HCT116 (cell line): ENCODE measurements around the gene SLC26A5.

Experiments used
- POLR2A ChIP-seq: IDR thresholded peaks from 2 replicates; pipeline ENCODE4 v1.7.0; 2011; ENCODE audit warnings: borderline replicate concordance; ENCODE audit not compliant: insufficient read depth, insufficient read length; ENCODE audit errors: extremely low read depth
- POLR2AphosphoS5 ChIP-seq: IDR thresholded peaks from 2 replicates; pipeline ENCODE4 v1.6.1; 2011; ENCODE audit warnings: mild to moderate bottlenecking, low read depth, low read length, moderate library complexity
- RAD21 ChIP-seq: IDR thresholded peaks from 2 replicates; pipeline ENCODE4 v1.6.1; 2012; ENCODE audit warnings: low read depth, mild to moderate bottlenecking
- ZFX ChIP-seq: fragments of 450-650 bp; IDR thresholded peaks from 2 replicates; pipeline ENCODE4 v1.6.1; 2017
- TF ChIP-seq, protein P1 (sequence below), 3 experiments: fragments of 200-600 bp in 1 of 3; sonication (generic) in 1 of 3; IDR thresholded peaks in 2 of 3; conservative IDR thresholded peaks in 1 of 3; 2 replicates each; pipeline ENCODE4 v1.5.1; 2012 to 2017; ENCODE audit warnings: low read depth in 2 of 3, low read length in 2 of 3, antibody characterized with exemption in 1 of 3, borderline replicate concordance in 1 of 3, control low read depth in 1 of 3, mild to moderate bottlenecking in 1 of 3, mixed read lengths in 1 of 3, mixed run types in 1 of 3, moderate library complexity in 1 of 3; ENCODE audit not compliant: insufficient read depth in 1 of 3

DNA sequence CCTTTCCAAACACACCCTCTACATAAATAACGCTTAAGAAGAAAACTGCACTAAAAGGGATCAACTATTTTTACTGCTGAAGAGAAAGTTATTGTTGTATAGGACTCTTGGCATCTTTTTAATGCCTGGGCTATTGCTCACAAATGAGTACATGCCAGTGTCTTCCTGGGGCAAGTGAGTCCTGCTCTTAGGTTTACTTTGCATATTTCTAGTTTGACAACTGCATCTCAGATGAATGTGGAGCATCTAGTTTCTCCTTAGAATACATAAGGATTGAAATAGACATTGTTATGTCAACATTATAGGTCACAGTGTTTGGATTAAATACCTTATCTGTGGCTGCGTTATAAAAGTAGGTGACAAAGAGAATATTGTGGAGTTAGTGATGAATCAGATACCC lies 54.0 kb downstream of the SLC26A5 start:
- TF ChIP-seq POLR2A (no peak), RAD21 (no peak), POLR2AphosphoS5 (no peak), ZFX (no peak)
- TF ChIP-seq, protein P1, sequence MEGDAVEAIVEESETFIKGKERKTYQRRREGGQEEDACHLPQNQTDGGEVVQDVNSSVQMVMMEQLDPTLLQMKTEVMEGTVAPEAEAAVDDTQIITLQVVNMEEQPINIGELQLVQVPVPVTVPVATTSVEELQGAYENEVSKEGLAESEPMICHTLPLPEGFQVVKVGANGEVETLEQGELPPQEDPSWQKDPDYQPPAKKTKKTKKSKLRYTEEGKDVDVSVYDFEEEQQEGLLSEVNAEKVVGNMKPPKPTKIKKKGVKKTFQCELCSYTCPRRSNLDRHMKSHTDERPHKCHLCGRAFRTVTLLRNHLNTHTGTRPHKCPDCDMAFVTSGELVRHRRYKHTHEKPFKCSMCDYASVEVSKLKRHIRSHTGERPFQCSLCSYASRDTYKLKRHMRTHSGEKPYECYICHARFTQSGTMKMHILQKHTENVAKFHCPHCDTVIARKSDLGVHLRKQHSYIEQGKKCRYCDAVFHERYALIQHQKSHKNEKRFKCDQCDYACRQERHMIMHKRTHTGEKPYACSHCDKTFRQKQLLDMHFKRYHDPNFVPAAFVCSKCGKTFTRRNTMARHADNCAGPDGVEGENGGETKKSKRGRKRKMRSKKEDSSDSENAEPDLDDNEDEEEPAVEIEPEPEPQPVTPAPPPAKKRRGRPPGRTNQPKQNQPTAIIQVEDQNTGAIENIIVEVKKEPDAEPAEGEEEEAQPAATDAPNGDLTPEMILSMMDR (IDR thresholded peaks at IDR 0.05 in 2 of 3, conservative IDR thresholded peaks at IDR 0.05 in 1 of 3; ENCODE audit: borderline replicate concordance in 1 of 3, insufficient read depth in 1 of 3, low read depth in 2 of 3, low read length in 2 of 3), result no peak
